ENCODE data around the gene MARCHF4. TPM values are rescaled to one million over a fixed set of nuclear protein-coding genes. Genes with fewer than 3 reads are reported as not detected.

The MARCHF4 gene
- total and polyA plus RNA-seq, 2 of the 4 experiments (the other 2 are of a cell fraction), result 2.3 to 12.0 TPM

- H3K9me1 ChIP-seq (ENCODE audit: insufficient read depth, low read length), result peaks cover 38% of the 10 kb centered on the region
- DNase-seq (peak; percentile 81), ATAC-seq (ENCODE audit: low read depth) (peak; percentile 73)
- H2AFZ ChIP-seq (replicated peaks; ENCODE audit: low read length, poor library complexity), result peak overlapping the region; percentile 40
- H3K23ac ChIP-seq (ENCODE audit: low read depth, low read length), result no peak overlapping the region
- no peak overlapping the region for H3K27ac ChIP-seq (ENCODE audit: insufficient read depth, low read length)
- intact Hi-C loops (cut with micrococcal nuclease) (no loop called here), in situ Hi-C loops (cut with MboI; ENCODE audit: low sequenced_read_pairs) (no loop called here), dilution Hi-C loops (cut with HindIII; ENCODE audit: low sequenced_read_pairs, unreplicated experiment) (no loop called here)
- no peaks in the 10 kb centered on the region for H3K36me3 ChIP-seq (ENCODE audit: control insufficient read depth, insufficient read depth, low read length)
- no peak overlapping the region for H3K4me3 ChIP-seq (ENCODE audit: insufficient read depth, low read depth, low read length)
- H3K9me3 ChIP-seq (ENCODE audit: control insufficient read depth, insufficient read depth, low read length), result no peaks in the 10 kb centered on the region
- no peak overlapping the region for H3K4me2 ChIP-seq (ENCODE audit: low read depth, low read length)
- H4K91ac ChIP-seq (ENCODE audit: insufficient read depth, low read depth, low read length), result 0 out of 2 replicates have a peak overlapping the region, but pooled peaks have one; percentile 12
- POLR2A ChIA-PET (ENCODE audit: unreplicated experiment), result no interaction called here
- H3K9ac ChIP-seq (ENCODE audit: low read depth, low read length), result no peak overlapping the region
- H2BK20ac ChIP-seq (ENCODE audit: low read depth, low read length), result no peak overlapping the region
- H2BK15ac ChIP-seq (ENCODE audit: low read depth, low read length), result peak overlapping the region; percentile 5; the same call in 1 of the 3 replicates
- peaks cover 16% of the 10 kb centered on the region; the same call in 1 of the 2 replicates for H4K20me1 ChIP-seq (ENCODE audit: insufficient read depth, low read length)
- CTCF ChIA-PET, result no interaction called here
- peak overlapping the region; percentile 69 for H3K4ac ChIP-seq (ENCODE audit: low read depth, low read length)
- no peak overlapping the region for H3K18ac ChIP-seq (ENCODE audit: low read depth, low read length)
- 0 out of 2 replicates have a peak, but pooled peaks have one; percentile 25 for TF ChIP-seq BHLHE40 (IDR thresholded peaks at IDR 0.05; ENCODE audit: low read depth, low read length)
- TF ChIP-seq, protein P1, sequence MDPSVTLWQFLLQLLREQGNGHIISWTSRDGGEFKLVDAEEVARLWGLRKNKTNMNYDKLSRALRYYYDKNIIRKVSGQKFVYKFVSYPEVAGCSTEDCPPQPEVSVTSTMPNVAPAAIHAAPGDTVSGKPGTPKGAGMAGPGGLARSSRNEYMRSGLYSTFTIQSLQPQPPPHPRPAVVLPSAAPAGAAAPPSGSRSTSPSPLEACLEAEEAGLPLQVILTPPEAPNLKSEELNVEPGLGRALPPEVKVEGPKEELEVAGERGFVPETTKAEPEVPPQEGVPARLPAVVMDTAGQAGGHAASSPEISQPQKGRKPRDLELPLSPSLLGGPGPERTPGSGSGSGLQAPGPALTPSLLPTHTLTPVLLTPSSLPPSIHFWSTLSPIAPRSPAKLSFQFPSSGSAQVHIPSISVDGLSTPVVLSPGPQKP (IDR thresholded peaks at IDR 0.05; ENCODE audit: borderline replicate concordance, low read depth, low read length), result no peak
- peak; percentile 27 for TF ChIP-seq RAD21 (IDR thresholded peaks at IDR 0.05; ENCODE audit: low read length)
- TF ChIP-seq FOS (IDR thresholded peaks at IDR 0.05; ENCODE audit: low read depth, low read length), result peak; percentile 40; the same call in 1 of the 2 replicates
- TF ChIP-seq, protein P2, sequence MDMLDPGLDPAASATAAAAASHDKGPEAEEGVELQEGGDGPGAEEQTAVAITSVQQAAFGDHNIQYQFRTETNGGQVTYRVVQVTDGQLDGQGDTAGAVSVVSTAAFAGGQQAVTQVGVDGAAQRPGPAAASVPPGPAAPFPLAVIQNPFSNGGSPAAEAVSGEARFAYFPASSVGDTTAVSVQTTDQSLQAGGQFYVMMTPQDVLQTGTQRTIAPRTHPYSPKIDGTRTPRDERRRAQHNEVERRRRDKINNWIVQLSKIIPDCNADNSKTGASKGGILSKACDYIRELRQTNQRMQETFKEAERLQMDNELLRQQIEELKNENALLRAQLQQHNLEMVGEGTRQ (IDR thresholded peaks at IDR 0.05; ENCODE audit: low read depth, low read length), result no peak
- peak overlapping the region; percentile 66 for H2AK9ac ChIP-seq (replicated peaks; ENCODE audit: low read depth, low read length, poor library complexity)
- H4K8ac ChIP-seq (ENCODE audit: low read depth in 2 of 2, low read length in 2 of 2), result no peak overlapping the region; a peak in 1 of 4 replicates
- H3K79me1 ChIP-seq (ENCODE audit: low read depth in 1 of 2, low read length in 2 of 2), result peaks cover 29 to 77% of the 10 kb centered on the region in 2 experiments
- H3K56ac ChIP-seq (ENCODE audit: extremely low read depth, insufficient read depth, low read length), result no peak overlapping the region
- WGBS, 2 experiments (ENCODE audit: extremely low coverage in 2 of 2, insufficient read length in 1 of 2), result 92% methylated on average over 2 of the region's 3 CpGs; no CpG with 5 or more reads in 1 of the 2 experiments
- H3K27me3 ChIP-seq (ENCODE audit: control insufficient read depth, insufficient read depth, low read length), result no peaks in the 10 kb centered on the region
- H2BK120ac ChIP-seq (ENCODE audit: low read depth, low read length), result peak overlapping the region; percentile 27; the same call in 1 of the 2 replicates
- no TSS peak for BruUV-seq (replicated peaks)
- H2AK5ac ChIP-seq (ENCODE audit: low read depth, low read length), result peak overlapping the region; percentile 97
- H3K4me1 ChIP-seq (ENCODE audit: control insufficient read depth, insufficient read depth, low read length), result peaks cover 23% of the 10 kb centered on the region
- H3K14ac ChIP-seq (replicated peaks; ENCODE audit: low read depth, low read length), result peak overlapping the region; percentile 28; the same call in 1 of the 2 replicates
- peak overlapping the region; percentile 12 for H2BK5ac ChIP-seq (ENCODE audit: low read depth, low read length, poor library complexity, severe bottlenecking)
- no peak overlapping the region for H4K5ac ChIP-seq (ENCODE audit: low read depth, low read length)
Measured at GRCh38 chr2:216350214-216350791, 22.0 kb downstream of the MARCHF4 start.

All from IMR-90 (cell line).